Right cardiac atrium (tissue), 5 donors: Measurements from ENCODE around the gene ACAD11. TPM values are rescaled to one million over a fixed set of nuclear protein-coding genes. Genes with fewer than 3 reads are reported as not detected.

Experiments used
- ATAC-seq, 2 donors: fragments of 200-7000 bp; cut with Tn5 transposase; one replicate each; pipeline versions ENCODE4 v1.8.0 to v1.9.1; 2020; ENCODE audit warnings: moderate library complexity in 2 of 2, mild to moderate bottlenecking in 1 of 2
- DNase-seq, 3 donors: peaks; one replicate each; pipeline ENCODE4 v3.0.0-alpha.2; 2020
- H3K27ac ChIP-seq: one replicate; pipeline ENCODE4 v1.5.1; 2013; ENCODE audit warnings: mild to moderate bottlenecking, low read length, control low read depth, moderate library complexity
- H3K27me3 ChIP-seq: one replicate; pipeline ENCODE4 v1.6.1; 2013; ENCODE audit not compliant: control insufficient read depth, insufficient read depth
- H3K4me1 ChIP-seq: one replicate; pipeline ENCODE4 v1.6.1; 2013; ENCODE audit warnings: low read length; ENCODE audit not compliant: control insufficient read depth, insufficient read depth
- H3K4me3 ChIP-seq: one replicate; pipeline ENCODE4 v1.5.1; 2013; ENCODE audit warnings: low read length, control low read depth
- H3K9me3 ChIP-seq: one replicate; pipeline ENCODE4 v1.6.1; 2013; ENCODE audit warnings: low read length; ENCODE audit not compliant: control insufficient read depth
- WGBS: extraction: QIAGEN DNeasy Blood & Tissue Kit; methylation state at CpG from one replicate; pipeline ENCODE4 v1.1.7; 2013; 5-methylcytosine and 5-hydroxymethylcytosine counted together
- intact Hi-C, 4 donors: fragments of 100-400 bp; cut with DNase I; formaldehyde crosslinking; loops; one replicate each; pipeline versions ENCODE4 v1.11.0 to v1.14.0; 2022 to 2023
- polyA plus RNA-seq: library from polyadenylated mRNA; stranded (reverse); fragments of 200-250 nt; gene quantifications from one replicate; pipeline ENCODE4 v1.2.3, GENCODE V29; 2013
- total RNA-seq, 4 donors: library from RNA; stranded (reverse); fragmentation: NEBNext Ultra II Directional; extraction: Animal tissue kit (Norgen Biotek cat#: 25700); gene quantifications; one replicate each; pipeline ENCODE4 v1.2.1, GENCODE V29; 2021
- donor health status: healthy with polysubstance abuse.
- donor health status: DM: no; HTN: yes; CAD: no.
- donor health status: DM: no; HTN: no; CAD: no.
- donor health status: DM: no; HTN: yes; CAD: no; lungs with severe emphysema.
- donor health status: DM: yes; HTN: yes; CAD: no.

Gene ACAD11
- total and polyA plus RNA-seq, 5 donors, result 14.6 to 19.8 (median 17.4) TPM

DNA sequence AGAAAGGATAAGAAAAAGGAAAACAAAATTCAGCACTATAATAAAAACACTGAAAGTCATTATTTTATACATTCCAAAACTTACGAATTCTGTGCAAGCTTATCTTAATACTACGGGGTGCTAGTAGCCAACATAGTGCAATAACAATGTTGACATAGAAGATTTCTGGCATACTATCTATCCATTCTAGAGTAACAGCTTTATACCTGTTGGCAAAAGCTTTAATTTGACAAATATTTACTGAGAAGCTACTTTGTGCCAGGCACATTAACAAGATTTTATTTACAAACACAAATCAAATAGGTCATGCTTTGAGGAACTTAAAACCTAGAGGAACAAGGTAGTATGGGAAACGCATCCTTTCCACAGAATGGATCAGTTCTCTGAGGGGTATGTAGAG is 61.4 kb downstream of the ACAD11 start:
- Histone ChIP-seq H3K27me3 (no peaks in the 10 kb centered on the region), H3K4me3 (peak overlapping the region; percentile 29), H3K9me3 (no peaks in the 10 kb centered on the region), H3K27ac (no peak overlapping the region), H3K4me1 (no peaks in the 10 kb centered on the region)
- no peak for DNase-seq
- no peak for ATAC-seq
- WGBS, result 55% methylated on average over 3 of the region's 3 CpGs
- intact Hi-C loops, result no loop called here

DNA sequence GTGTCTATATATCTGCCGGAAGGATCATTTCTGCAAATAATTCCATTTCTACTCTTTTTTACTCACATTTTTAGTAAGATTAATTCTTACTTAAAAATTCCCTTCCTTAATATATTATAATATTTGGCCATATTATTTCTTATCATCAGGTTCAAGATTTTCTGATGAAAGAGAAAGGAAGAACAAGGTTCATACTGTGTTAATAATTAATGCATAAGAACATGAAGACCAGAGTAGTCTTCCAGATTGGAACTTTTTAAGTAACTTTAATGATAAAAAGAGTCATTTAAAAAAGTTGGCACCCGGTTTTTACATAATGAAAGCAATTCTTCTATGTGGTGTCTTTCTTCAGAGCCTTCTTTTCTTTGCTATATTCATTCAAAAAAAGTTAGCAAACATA is 61.9 kb downstream of the ACAD11 start:
- 59% methylated on average over 2 of the region's 2 CpGs for WGBS
- no peak overlapping the region for H3K27ac ChIP-seq
- no peak overlapping the region for H3K4me3 ChIP-seq
- no peaks in the 10 kb centered on the region for H3K4me1 ChIP-seq
- ATAC-seq, result no peak
- intact Hi-C loops, result no loop called here
- no peak for DNase-seq
- no peaks in the 10 kb centered on the region for H3K9me3 ChIP-seq
- H3K27me3 ChIP-seq, result no peaks in the 10 kb centered on the region

DNA sequence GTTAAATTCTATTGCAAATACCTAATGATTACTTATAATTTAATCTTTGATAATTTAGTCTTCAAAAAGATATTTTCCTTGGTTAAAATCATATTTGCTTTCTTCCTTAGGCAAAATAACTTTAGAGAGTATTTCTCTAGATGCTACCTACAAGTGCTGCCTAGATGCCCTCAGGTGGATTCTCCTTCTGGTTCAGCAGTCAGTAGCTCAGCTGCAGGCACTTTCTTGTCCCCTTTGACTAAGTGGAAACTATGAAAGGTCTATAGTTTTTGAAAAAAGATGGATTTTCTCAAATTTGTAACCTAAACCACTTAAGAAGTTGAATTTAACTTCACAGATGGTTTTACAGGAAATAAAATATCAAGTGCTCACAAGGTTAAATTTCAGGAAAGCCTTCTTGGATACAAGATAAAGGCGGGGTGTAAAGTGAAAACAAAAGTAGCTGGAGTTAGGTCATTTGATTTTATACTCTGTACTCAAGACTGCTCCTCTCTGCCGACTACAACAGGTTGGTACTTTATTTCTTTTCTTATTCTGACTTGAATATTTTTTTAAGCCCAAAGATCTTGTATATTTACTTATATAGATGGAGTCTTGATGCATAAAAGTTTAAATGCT is 62.7 kb downstream of the ACAD11 start, which contains the start of gene ACKR4:
Gene ACKR4, plus strand, starts transcription at position 455 of the 618 bp plus-strand sequence. CDS start 3,128 bp downstream, outside the sequence.
- ATAC-seq, result peak; percentile 69 to 74
- DNase-seq, result no peak
- Histone ChIP-seq H3K27ac (no peak within 1 kb of the TSS), H3K4me1 (no peaks in the 10 kb centered on the region), H3K4me3 (peak within 1 kb of the TSS; percentile 29), H3K27me3 (no peaks in the 10 kb centered on the region), H3K9me3 (no peaks in the 10 kb centered on the region)
- intact Hi-C loops, result no loop called here
- 33% methylated on average over 2 of the region's 2 CpGs for WGBS

DNA sequence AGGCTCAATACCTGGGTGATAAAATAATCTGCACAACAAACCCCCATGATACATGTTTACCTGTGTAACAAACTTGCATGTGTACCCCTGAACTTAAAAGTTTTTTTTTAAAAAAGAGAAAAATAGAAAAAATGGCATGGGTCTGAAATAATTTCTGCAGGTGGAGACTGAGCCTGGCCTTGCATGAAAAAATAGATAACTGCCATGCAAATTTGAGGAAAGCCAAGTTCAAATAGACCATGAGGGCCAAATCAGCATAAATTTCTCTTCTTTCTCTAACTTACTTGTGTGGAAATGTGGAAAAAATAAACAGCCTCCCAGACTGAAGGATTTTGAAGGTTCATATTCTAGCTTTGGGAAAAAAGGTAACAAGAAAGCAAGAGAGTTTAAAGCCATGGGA is 63.3 kb downstream of the ACAD11 start:
- ATAC-seq, result no peak

DNA sequence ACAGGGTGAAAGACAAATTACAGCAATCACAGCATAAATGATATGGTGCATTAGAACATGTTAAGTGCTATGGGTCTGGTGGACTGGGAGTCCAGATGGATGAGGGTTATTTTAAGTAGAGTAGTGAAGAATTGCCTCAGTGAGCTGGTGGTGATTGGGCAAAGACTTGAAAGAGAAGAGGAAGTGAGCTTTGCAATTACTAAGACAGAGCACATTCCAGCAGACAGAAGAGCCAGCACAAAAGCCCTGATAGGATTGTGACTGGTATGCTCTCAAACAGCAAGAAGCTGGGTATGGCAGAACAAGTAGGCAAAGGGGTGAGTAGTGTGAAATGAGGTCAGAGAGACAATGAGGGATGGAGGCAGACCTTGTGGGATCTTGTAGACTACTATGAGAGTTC is 64.6 kb downstream of the ACAD11 start:
- no peak overlapping the region for H3K4me3 ChIP-seq
- peak in 1 of 2 donors; percentile 25 for ATAC-seq

More for the DNA sequence above, 63.3 kb downstream of the ACAD11 start:
- intact Hi-C loops, result no loop called here
- no peak for DNase-seq
- Histone ChIP-seq H3K27ac (no peak overlapping the region), H3K27me3 (no peaks in the 10 kb centered on the region), H3K4me3 (no peak overlapping the region), H3K9me3 (no peaks in the 10 kb centered on the region), H3K4me1 (no peaks in the 10 kb centered on the region)

DNA sequence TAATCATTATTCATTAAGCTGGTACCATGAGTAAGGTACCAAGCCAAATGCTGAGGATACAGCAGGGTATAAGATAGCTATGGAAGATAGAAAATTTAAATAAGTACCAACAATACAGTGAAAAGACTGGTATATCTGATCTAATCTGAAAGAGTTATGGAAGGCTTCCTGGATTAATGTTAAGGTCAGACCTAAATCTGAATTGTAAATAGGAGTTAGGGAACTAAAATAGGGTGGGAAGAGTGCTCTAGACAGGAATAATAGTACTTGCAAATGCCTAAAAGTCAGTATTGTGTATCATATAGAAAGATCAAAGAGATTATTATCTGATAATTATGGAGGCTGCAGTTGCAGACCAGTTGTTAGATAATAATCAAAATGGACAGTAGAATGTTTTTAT is 65.1 kb downstream of the ACAD11 start:
- ATAC-seq, result no peak
- intact Hi-C loops, result no loop called here

More for the DNA sequence above, 64.6 kb downstream of the ACAD11 start:
- Histone ChIP-seq H3K27me3 (no peaks in the 10 kb centered on the region), H3K27ac (no peak overlapping the region), H3K4me1 (no peaks in the 10 kb centered on the region), H3K9me3 (no peaks in the 10 kb centered on the region)
- no peak for DNase-seq
- intact Hi-C loops, result no loop called here

DNA sequence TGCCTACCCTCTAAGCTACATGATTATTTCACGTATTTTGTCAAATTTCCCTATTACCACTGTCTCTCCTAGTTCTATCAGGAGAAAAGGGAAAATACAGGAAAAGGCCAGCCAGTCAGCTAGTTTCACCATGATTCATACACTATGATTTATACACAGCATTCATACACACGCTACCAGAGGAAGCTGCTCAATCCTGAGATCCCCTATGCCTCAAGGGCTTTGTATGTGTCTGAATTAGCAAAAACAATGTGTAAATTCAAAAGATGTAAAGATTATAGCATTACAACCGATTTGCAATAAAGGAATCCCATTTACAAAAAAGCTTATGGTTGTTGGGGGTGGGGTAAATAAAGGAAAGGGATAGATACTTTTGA is 65.7 kb downstream of the ACAD11 start:
- 81% methylated on average over 3 of the region's 3 CpGs for WGBS

More for the DNA sequence above, 65.1 kb downstream of the ACAD11 start:
- Histone ChIP-seq H3K4me3 (no peak overlapping the region), H3K27ac (no peak overlapping the region), H3K4me1 (no peaks in the 10 kb centered on the region), H3K27me3 (no peaks in the 10 kb centered on the region), H3K9me3 (no peaks in the 10 kb centered on the region)
- no peak for DNase-seq

DNA sequence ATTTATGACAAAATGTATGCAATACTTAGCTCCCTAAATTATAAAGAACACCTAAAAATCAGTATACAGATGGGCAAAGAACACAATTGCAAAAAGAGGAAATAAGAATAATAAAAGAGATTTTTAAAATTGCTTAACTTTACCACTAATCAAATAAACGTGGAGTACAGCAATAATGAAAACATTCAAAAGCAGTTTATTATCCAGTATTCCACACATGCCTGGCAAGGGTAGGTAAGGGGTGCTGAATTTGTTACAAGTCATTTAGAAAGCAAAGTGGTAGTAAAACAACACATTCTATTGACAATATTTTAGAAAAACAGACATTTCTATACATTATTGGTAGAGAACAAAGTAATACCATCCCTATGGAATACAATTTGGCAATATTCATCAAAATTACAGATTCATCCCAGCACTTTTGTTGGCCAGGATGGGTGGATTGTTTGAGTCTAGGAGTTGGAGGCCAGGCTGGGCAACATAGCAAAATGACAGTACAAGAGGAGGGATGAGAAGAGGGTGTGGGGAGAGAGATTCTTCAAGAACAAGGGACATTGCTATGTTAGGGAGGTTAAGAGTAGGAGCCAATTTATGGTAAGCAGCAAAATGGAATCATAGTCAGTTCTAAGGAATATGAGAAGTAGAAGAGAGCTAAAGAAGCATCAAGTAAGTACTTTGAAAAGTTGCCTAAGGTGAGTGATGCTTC is 66.2 kb downstream of the ACAD11 start:
- H3K4me1 ChIP-seq, result no peaks in the 10 kb centered on the region
- H3K4me3 ChIP-seq, result no peak overlapping the region
- no peak for DNase-seq
- no peak overlapping the region for H3K27ac ChIP-seq
- H3K27me3 ChIP-seq, result no peaks in the 10 kb centered on the region
- intact Hi-C loops, result no loop called here
- WGBS, result 52% methylated on average over 1 of the region's 1 CpG
- no peaks in the 10 kb centered on the region for H3K9me3 ChIP-seq
- ATAC-seq, result no peak

More for the DNA sequence above, 65.7 kb downstream of the ACAD11 start:
- Histone ChIP-seq H3K4me3 (no peak overlapping the region), H3K9me3 (no peaks in the 10 kb centered on the region), H3K27ac (no peak overlapping the region), H3K27me3 (no peaks in the 10 kb centered on the region), H3K4me1 (no peaks in the 10 kb centered on the region)
- DNase-seq (no peak), ATAC-seq (peak in 1 of 2 donors; percentile 47)
- intact Hi-C loops, result no loop called here

DNA sequence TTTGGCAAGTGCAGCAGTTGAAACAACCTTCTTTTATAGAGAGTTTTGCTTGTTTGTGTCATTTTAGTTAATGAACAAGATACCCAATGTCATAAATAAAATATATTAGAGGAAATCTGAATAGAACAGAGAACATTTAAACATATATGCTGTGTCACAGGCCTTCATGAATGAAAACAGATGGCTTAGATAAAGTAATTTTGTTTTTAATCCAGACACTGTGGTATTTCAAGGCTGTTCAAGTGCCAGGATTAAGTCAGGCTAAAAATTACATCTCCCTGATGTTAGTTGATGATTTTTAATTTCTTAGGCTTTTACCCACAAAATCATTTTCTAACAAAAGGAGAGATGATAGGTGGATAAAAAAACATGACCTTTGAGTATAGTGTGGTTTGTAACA is 67.4 kb downstream of the ACAD11 start:
- H3K4me3 ChIP-seq, result no peak overlapping the region
- no peaks in the 10 kb centered on the region for H3K27me3 ChIP-seq
- ATAC-seq, result no peak
- no peak overlapping the region for H3K27ac ChIP-seq
- H3K4me1 ChIP-seq, result no peaks in the 10 kb centered on the region
- no peak for DNase-seq
- intact Hi-C loops, result no loop called here
- H3K9me3 ChIP-seq, result no peaks in the 10 kb centered on the region

DNA sequence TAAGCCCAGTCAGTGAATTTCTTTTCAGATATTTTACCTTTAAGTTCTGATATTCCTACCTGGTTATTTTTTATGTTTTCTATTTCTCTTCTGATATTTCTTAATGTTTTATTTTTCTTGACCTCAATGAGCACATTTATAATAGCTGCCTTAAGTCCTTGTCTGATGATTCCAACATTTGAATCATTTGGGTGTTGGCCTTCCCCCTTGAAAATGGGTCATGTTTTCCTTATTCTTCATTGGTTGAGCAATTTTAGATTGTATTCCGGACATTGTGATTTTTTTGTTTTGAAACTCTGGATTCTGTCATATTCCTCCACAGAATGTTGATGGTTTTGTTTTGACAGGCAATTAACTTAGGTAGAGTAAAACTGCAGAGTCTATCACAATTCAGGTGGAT is 72.2 kb downstream of the ACAD11 start:
- 84% methylated on average over 1 of the region's 1 CpG for WGBS
- H3K27ac ChIP-seq, result no peak overlapping the region
- intact Hi-C loops, result no loop called here
- H3K4me1 ChIP-seq, result no peaks in the 10 kb centered on the region
- no peak overlapping the region for H3K4me3 ChIP-seq
- H3K9me3 ChIP-seq, result no peaks in the 10 kb centered on the region
- no peak for ATAC-seq
- no peaks in the 10 kb centered on the region for H3K27me3 ChIP-seq
- no peak for DNase-seq

DNA sequence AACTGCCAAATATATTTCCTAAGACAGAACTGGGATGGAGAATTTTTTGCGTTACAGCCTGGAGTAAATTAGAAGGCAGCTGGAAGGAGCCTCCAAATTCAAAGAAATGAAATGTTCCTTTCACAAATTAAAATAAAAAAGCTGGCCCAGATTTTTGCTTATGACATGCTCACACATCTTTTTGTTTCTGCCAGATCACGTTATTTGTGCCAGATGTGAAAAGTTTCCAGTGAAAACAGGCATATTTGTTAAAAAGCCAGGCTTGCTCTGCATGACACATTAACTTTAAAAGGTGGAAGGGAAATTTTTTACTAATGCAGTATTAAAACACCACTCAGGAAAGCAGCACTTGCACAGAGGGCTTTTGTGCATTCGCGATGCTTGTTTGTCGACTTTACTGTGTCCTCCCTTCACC is 85.8 kb downstream of the ACAD11 start:
- H3K4me3 ChIP-seq, result no peak overlapping the region
- ATAC-seq (peak in 1 of 2 donors; percentile 51), DNase-seq (no peak)
- H3K9me3 ChIP-seq, result no peaks in the 10 kb centered on the region
- H3K27me3 ChIP-seq, result no peaks in the 10 kb centered on the region
- intact Hi-C loops, result no loop called here
- 53% methylated on average over 5 of the region's 5 CpGs for WGBS
- no peak overlapping the region for H3K27ac ChIP-seq
- H3K4me1 ChIP-seq, result peaks cover 6% of the 10 kb centered on the region
